PC-9 (cell line): ENCODE measurements around the gene F9. TPM values are rescaled to one million over a fixed set of nuclear protein-coding genes. Genes with fewer than 3 reads are reported as not detected.

Source experiments
- BruUV-seq: library from RNA; stranded (reverse); fragments of 400-500 nt; replicated peaks from 2 replicates; lab custom pipeline; 2021; lab: Mats Ljungman, UMichigan
- CTCF ChIA-PET: fragments of 300-600 bp; sonication (Branson Sonifier 250); formaldehyde crosslinking; loops from one replicate; lab custom pipeline; 2022; ENCODE audit warnings: antibody characterized with exemption; lab: Charles Lee
- POLR2A ChIA-PET: fragments of 300-600 bp; sonication (Branson Sonifier 250); formaldehyde crosslinking; loops from one replicate; lab custom pipeline; 2022; ENCODE audit warnings: antibody characterized with exemption; ENCODE audit not compliant: unreplicated experiment; lab: Charles Lee
- DNase-seq, 2 experiments: peaks; one replicate each; pipeline versions ENCODE4 v3.0.0 to v3.0.0-alpha.2; 2015 to 2022; ENCODE audit warnings: mixed read lengths in 1 of 2
- H2AFZ ChIP-seq: fragments of 200-600 bp; sonication (generic); 2 replicates; pipeline ENCODE4 v1.8.1; 2017; ENCODE audit warnings: antibody characterized with exemption
- H3F3A ChIP-seq: fragments of 200-600 bp; sonication (generic); 2 replicates; pipeline ENCODE4 v1.8.1; 2017; ENCODE audit warnings: antibody characterized with exemption, mild to moderate bottlenecking, low read depth; ENCODE audit not compliant: insufficient read depth
- H3K27ac ChIP-seq: fragments of 200-600 bp; sonication (generic); 2 replicates; pipeline ENCODE4 v1.6.1; 2016; ENCODE audit warnings: mixed run types
- H3K27me3 ChIP-seq: fragments of 200-600 bp; sonication (generic); 2 replicates; pipeline ENCODE4 v1.6.1; 2016; ENCODE audit warnings: low read depth, mixed run types; ENCODE audit not compliant: insufficient read depth
- H3K36me3 ChIP-seq: fragments of 200-600 bp; sonication (generic); 2 replicates; pipeline ENCODE4 v1.6.1; 2016; ENCODE audit warnings: low read depth, mixed run types
- H3K4me1 ChIP-seq: fragments of 200-600 bp; sonication (generic); replicated peaks from 2 replicates; pipeline ENCODE4 v1.6.1; 2016; ENCODE audit warnings: mixed run types; ENCODE audit not compliant: insufficient read depth
- H3K4me2 ChIP-seq: fragments of 200-600 bp; sonication (generic); 2 replicates; pipeline ENCODE4 v1.6.1; 2017; ENCODE audit warnings: mixed run types
- H3K4me3 ChIP-seq: fragments of 200-600 bp; sonication (generic); 2 replicates; pipeline ENCODE4 v1.6.1; 2016; ENCODE audit warnings: mixed run types
- H3K79me2 ChIP-seq: fragments of 200-600 bp; sonication (generic); 2 replicates; pipeline ENCODE4 v1.6.1; 2017; ENCODE audit warnings: low read depth, mixed run types
- H3K9me2 ChIP-seq: fragments of 200-600 bp; sonication (generic); 2 replicates; pipeline ENCODE4 v1.8.1; 2017; ENCODE audit warnings: mild to moderate bottlenecking; ENCODE audit not compliant: insufficient read depth
- H3K9me3 ChIP-seq: fragments of 200-600 bp; sonication (generic); 2 replicates; pipeline ENCODE4 v1.8.1; 2016; ENCODE audit warnings: low read depth; ENCODE audit not compliant: insufficient read depth
- H4K20me1 ChIP-seq: fragments of 200-600 bp; sonication (generic); 2 replicates; pipeline ENCODE4 v1.8.1; 2017; ENCODE audit not compliant: insufficient read depth
- EZH2 ChIP-seq: fragments of 200-600 bp; sonication (generic); IDR thresholded peaks from 2 replicates; pipeline ENCODE4 v1.8.0; 2017; ENCODE audit warnings: antibody characterized with exemption, low read depth
- intact Hi-C: fragments of 100-400 bp; cut with micrococcal nuclease; formaldehyde crosslinking; loops from one replicate; pipeline ENCODE4 v1.10.0; 2022; ENCODE audit not compliant: unreplicated experiment
- total RNA-seq: library from RNA; stranded (reverse); gene quantifications from 2 replicates; pipeline ENCODE4 v1.2.3, GENCODE V29; 2021
- TF ChIP-seq, protein P1 (sequence below): fragments of 200-600 bp; sonication (generic); conservative IDR thresholded peaks from 2 replicates; pipeline ENCODE4 v1.6.1; 2017; ENCODE audit warnings: mixed run types, antibody characterized with exemption, mild to moderate bottlenecking, moderate library complexity

The F9 gene
- total RNA-seq, 1 experiment from 2014 or later, result not detected

DNA sequence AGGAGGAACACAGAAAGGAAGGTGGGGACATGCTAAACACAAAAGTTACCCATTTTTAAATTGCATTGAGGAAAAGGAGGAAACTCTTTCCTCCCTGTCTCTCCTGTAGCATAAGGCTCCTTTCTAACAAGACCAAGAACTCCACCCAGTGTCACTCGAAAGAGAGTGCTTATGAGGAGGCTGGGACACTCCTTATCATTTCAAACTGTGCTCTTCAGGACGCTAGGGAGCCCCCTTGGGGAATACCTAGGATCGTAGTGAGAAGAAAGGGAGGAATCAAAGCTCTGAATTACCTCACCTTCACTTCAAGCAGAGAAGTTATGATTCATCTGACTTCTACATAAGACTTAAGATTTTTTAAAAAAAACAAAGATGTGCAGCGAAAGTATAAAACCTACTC lies 65.5 kb downstream of the F9 start:
- no peak for DNase-seq
- Histone ChIP-seq H3K36me3 (no peaks in the 10 kb centered on the region), H3F3A (no peaks in the 10 kb centered on the region), H2AFZ (no peak overlapping the region), H3K9me3 (no peaks in the 10 kb centered on the region), H3K79me2 (no peaks in the 10 kb centered on the region), H3K4me3 (no peak overlapping the region), H3K27me3 (no peaks in the 10 kb centered on the region), H3K9me2 (no peaks in the 10 kb centered on the region; the same call in 1 of the 2 replicates), H3K4me1 (no peaks in the 10 kb centered on the region), H3K27ac (no peak overlapping the region), H3K4me2 (no peak overlapping the region), H4K20me1 (no peaks in the 10 kb centered on the region)
- POLR2A ChIA-PET, result no interaction called here
- intact Hi-C loops, result no loop called here
- BruUV-seq, result no TSS peak
- TF ChIP-seq, protein P1, sequence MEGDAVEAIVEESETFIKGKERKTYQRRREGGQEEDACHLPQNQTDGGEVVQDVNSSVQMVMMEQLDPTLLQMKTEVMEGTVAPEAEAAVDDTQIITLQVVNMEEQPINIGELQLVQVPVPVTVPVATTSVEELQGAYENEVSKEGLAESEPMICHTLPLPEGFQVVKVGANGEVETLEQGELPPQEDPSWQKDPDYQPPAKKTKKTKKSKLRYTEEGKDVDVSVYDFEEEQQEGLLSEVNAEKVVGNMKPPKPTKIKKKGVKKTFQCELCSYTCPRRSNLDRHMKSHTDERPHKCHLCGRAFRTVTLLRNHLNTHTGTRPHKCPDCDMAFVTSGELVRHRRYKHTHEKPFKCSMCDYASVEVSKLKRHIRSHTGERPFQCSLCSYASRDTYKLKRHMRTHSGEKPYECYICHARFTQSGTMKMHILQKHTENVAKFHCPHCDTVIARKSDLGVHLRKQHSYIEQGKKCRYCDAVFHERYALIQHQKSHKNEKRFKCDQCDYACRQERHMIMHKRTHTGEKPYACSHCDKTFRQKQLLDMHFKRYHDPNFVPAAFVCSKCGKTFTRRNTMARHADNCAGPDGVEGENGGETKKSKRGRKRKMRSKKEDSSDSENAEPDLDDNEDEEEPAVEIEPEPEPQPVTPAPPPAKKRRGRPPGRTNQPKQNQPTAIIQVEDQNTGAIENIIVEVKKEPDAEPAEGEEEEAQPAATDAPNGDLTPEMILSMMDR, result no peak
- no peak for TF ChIP-seq EZH2
- CTCF ChIA-PET, result no interaction called here

DNA sequence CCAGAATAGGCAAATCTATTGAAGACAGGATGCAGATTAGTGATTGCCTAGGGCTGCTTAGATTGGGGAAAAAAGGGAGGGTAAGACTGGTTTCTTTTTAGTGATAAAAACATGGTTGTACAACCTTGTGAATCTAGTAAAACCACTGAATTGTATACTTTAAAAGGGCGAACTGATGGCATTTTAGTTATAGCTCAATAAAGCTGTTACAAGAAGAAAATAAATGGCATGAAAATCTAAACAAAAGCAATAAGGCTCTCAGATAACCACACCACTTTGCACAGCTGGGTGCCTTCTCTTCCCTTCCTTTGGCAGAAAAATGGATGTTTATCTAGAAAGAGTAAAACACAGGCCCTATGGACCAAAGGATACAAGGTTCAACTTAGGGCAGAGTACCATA lies 69.6 kb downstream of the F9 start:
- H3K27ac ChIP-seq, result no peak overlapping the region
- H3K4me3 ChIP-seq, result no peak overlapping the region
- intact Hi-C loops, result no loop called here
- no peak for DNase-seq
- no peaks in the 10 kb centered on the region for H3F3A ChIP-seq
- no peaks in the 10 kb centered on the region for H3K36me3 ChIP-seq
- no peaks in the 10 kb centered on the region for H3K9me2 ChIP-seq
- POLR2A ChIA-PET, result no interaction called here
- no peak overlapping the region for H2AFZ ChIP-seq
- BruUV-seq, result no TSS peak
- H3K4me1 ChIP-seq, result no peaks in the 10 kb centered on the region
- H3K9me3 ChIP-seq, result no peaks in the 10 kb centered on the region
- no peaks in the 10 kb centered on the region for H3K79me2 ChIP-seq
- no peaks in the 10 kb centered on the region for H4K20me1 ChIP-seq
- H3K27me3 ChIP-seq, result no peaks in the 10 kb centered on the region
- TF ChIP-seq, protein P1, result no peak
- TF ChIP-seq EZH2, result no peak
- CTCF ChIA-PET, result no interaction called here
- H3K4me2 ChIP-seq, result no peak overlapping the region

Other genes starting within 250 kb of the F9 start
- gene MCF2, start 177.4 kb downstream of the F9 start, total RNA-seq, result not detected in 2 replicates